Activated CD8-positive, alpha-beta memory T cell treated with anti-CD3 and anti-CD28 coated beads for 36 hours (primary cell): Measurements from ENCODE around the gene RADIL. TPM values are rescaled to one million over a fixed set of nuclear protein-coding genes. Genes with fewer than 3 reads are reported as not detected.

Experiments used
- CTCF ChIA-PET: fragments of 350-600 bp; sonication (Branson Sonifier 250); formaldehyde crosslinking; loops from one replicate; lab custom pipeline; 2021; ENCODE audit warnings: antibody characterized with exemption; lab: Charles Lee
- POLR2A ChIA-PET: fragments of 350-600 bp; sonication (Branson Sonifier 250); formaldehyde crosslinking; loops from one replicate; lab custom pipeline; 2021; ENCODE audit warnings: antibody characterized with exemption; lab: Charles Lee
- total RNA-seq, 2 experiments: library from RNA; stranded (reverse); gene quantifications; one replicate each; pipeline ENCODE4 v1.2.3, GENCODE V29; 2021

Gene RADIL
- total RNA-seq, 2 experiments from 2014 or later, result 0.17 to 0.29 TPM

- POLR2A ChIA-PET, result no interaction called here
- CTCF ChIA-PET, result no interaction called here
Measured at GRCh38 chr7:4857189-4857588, 26.3 kb downstream of the RADIL start.

GRCh38 chr7:4856336-4857057 is 27.0 kb downstream of the RADIL start:
- POLR2A ChIA-PET, result no interaction called here
- CTCF ChIA-PET, result no interaction called here

- CTCF ChIA-PET, result no interaction called here
- POLR2A ChIA-PET, result no interaction called here
Measured at GRCh38 chr7:4854916-4855315, 28.6 kb downstream of the RADIL start.

DNA sequence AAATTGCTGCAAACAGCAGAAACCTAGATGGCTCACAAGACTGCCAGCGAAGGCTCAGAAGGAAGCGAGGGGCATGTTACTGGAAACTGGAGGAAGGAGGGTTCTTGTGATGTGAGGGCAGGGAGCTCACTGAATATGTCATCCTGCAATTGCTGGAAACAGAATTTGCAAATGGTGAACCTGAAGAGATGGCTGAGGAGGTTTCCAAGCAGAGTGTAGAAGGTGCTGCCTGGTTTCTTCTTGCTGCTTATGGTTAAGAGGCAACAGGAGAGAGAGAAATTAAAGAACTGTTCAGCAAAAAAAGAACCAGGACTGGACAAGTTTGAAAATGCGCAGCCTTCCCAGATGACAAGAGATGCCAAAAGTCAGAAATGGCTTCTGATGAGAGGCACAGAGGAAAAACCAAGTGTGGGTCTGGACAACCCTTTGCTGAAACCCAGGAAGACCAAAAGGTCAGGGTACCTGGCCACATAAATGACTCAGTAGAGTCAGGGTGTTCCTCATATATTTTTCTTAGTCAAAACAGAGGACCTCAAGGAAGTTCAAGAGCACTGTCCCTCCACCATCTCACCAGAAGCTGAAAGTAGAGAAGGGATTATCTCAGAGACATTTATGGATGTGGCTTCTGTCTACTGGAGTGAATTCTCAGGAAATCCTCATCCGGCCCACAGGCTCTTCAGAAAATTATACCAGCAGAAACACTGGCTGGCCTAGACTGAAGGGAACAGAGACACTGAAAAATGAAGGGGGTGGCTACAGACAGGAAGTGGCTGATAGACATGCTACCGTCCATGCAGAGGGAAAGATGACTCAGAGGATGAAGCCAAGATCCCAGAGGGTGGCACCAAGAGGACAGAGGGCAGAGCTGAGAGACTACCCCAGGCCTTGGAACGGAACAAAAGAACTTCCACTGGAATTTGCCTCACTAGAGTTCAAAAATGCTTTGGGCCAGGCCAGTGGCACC is 31.8 kb downstream of the RADIL start:
- ChIA-PET POLR2A (no interaction called here), CTCF (no interaction called here)

- ChIA-PET POLR2A (no interaction called here), CTCF (interaction anchor here (0.8 kb wide), 1 partner anchor 20 kb away, joined by 3 read pairs; no protein-coding TSS in a partner anchor)
Measured at GRCh38 chr7:4850262-4850795, 33.2 kb downstream of the RADIL start.

DNA sequence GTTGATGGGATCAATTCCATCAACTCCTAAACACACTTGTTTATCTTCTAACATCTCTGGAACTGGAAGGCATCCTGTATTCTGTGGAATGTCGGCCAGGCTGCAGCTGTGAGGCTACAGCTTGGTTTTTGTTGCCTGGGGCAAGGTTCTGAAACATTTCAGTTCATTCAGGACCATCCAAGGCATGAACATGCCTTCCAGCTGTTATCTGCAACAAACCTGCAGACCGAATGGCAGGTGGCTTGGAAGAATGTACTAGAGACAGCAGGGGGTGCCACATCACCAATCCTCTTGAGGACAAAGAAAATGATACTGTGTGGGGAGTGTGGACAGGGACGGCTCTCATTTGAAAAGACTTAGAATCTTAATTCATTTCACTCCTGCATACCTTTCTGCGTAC is 34.1 kb downstream of the RADIL start:
- POLR2A ChIA-PET, result no interaction called here
- CTCF ChIA-PET, result interaction anchor here (1.0 kb wide), 1 partner anchor 34 kb away, joined by 4 read pairs; the partner anchor contains the start of gene RADIL

GRCh38 chr7:4845740-4846142 is 37.8 kb downstream of the RADIL start:
- ChIA-PET CTCF (interaction anchor here (1.1 kb wide), 1 partner anchor 54 kb away, joined by 3 read pairs; no protein-coding TSS in a partner anchor), POLR2A (no interaction called here)

DNA sequence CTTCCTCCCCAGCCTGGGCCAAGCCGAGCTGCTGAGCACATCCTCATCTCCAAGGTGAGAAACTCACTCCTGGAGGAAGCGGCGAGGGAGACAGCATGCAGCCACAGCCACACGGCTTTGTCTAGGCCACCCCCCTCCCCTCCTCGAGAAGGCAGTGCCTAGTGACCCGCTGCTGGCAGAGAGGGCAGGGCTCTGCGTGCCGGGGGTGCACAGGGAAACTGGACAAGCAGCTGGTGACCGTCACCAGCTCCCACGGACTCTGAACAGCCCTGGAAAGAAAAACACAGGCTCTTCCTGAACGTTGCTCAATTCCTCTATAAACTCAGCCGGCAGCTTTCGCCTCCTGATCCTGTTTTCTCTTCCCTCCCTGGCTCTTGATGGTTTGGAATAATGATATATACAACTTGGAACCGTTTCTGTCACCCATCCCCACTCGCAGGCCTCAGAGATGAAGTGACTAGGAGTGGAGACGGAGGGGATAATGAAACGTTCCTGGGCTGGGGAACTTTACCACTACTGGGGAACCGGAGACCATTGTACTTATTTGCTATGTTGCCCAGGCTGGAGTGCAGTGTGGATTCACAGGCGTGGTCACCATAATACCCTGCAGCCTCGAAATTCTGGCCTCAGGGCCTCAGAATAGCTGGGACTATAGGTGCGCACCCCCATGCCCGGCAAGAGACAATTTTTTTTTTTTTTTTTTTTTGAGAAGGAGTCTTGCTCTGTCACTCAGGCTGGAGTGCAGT is 41.0 kb downstream of the RADIL start:
- ChIA-PET POLR2A (no interaction called here), CTCF (no interaction called here)

GRCh38 chr7:4841836-4842235 is 41.7 kb downstream of the RADIL start:
- ChIA-PET POLR2A (no interaction called here), CTCF (no interaction called here)

DNA sequence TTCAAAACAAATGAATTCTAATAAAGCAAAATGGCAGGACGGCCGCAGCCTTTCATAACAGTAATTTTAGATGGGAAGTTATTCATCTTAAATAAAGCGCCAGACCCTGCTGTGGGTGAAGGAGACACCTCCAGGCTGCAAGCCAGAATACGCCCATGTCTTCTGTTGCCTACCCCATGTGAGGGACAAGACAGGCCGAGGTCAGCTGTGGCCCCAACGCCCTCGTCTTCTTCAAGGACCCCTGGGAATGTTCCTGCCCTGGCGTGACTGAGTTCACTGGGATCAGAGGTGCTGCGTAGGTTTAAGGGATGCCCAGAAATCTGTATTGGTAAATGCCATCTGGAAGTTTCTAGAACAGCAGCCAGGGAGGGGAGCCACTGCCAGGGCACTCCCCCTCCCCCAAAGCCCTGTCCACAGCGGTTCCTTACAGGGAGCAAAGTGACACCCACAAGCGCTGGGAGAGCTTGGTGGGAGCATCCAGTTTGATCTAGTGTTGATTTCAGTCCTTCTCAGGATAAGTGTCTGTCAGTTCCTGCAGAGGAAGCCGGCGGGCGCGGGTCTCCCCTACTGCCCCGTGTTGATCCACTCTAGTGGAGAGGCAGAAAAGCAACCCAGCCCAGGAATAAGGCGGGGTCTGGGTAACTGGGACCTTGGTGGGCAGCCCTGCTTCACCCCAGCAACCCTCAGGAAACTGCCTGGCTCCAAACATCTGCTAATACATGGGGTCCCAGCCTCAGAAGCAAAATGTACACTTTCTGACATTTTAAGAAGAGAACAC is 42.3 kb downstream of the RADIL start:
- CTCF ChIA-PET, result no interaction called here
- POLR2A ChIA-PET, result no interaction called here

- ChIA-PET POLR2A (no interaction called here), CTCF (no interaction called here)
Measured at GRCh38 chr7:4840079-4840501, 43.4 kb downstream of the RADIL start.

- ChIA-PET POLR2A (no interaction called here), CTCF (interaction anchor here (0.5 to 0.6 kb wide), 2 partner anchors 187 to 302 kb away, joined by 3 read pairs; no protein-coding TSS in a partner anchor)
Measured at GRCh38 chr7:4838626-4839334, 44.7 kb downstream of the RADIL start.

DNA sequence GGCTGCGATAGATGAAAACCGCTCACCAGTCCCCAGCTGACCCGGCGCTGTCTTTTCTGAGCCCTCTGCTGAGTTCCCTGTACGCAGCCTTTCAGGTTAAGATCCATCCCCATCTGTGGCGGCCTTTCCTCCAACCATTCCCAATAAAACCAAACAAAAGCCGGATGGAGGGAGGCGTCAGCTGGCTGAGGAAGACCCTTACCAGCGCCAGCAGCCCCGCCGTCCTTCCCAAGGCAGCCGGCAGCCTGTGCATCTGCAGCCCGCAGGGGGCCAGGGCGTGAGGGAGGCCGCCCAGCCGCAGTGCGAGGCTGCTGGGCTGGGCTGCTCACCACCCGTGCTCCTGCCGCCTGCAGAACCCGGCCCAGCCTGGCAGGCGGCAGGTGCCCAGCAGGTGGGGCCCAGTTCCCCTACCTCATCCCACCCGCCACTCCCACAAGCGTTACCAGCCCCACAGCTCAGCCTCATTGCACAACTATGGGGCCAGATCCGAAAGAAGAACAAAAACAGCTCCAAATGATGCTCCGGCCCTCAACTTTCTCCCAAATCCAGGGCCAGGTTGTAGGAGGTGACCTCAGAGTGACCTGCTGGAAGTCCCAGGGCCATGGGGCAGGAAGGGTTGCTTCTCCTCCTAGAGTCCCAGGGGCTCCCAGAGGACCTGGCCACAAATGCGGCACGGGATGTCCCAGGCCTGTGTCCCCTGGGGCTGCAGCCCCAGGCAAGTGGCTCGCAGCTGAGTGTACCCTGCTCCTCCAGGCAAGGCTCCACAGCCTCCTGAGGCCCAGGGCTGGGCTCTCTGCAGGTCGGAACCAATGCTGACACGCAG is 45.5 kb downstream of the RADIL start:
- POLR2A ChIA-PET, result no interaction called here

DNA sequence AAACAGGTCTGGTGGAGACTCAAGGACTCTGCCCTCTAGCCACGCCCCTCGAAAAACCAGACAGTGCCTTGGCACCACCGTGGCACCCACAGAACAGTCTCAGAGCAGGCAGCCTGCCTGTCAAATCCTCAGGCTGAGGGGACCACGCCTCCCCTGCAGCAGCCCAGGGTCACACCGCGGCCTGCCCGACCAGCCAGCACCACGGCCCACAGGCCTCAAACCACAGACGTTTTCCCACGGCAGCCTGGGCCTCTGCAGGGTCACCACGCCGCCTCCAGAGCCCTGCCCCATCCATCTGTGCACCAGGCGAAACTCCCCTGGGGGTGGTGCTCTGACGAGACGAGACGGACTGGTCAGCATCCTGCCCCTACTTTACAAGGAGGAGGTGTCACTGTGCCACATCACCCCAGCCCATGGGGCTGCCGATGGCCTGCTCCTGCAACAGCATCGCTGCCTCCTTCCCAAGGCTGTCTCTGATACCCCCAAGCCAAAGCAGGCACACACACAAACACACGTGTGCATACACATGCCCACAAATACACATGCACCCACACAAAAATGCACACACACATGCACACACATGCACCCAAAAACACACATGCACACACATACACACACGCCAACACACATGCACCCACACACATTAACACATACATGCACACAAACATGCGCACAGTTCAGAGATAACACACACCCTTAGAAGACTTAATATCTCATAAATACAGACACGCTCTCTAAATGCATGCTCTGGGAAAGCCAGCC is 46.3 kb downstream of the RADIL start:
- POLR2A ChIA-PET, result no interaction called here
- CTCF ChIA-PET, result no interaction called here

More for the DNA sequence above, 45.5 kb downstream of the RADIL start:
- CTCF ChIA-PET, result interaction anchor here (0.6 kb wide), 1 partner anchor 303 kb away, joined by 3 read pairs; no protein-coding TSS in a partner anchor

- ChIA-PET CTCF (no interaction called here), POLR2A (no interaction called here)
Measured at GRCh38 chr7:4836206-4836661, 47.3 kb downstream of the RADIL start.
